Fibroblast of pulmonary artery (primary cell): ENCODE results near the gene EIPR1.

ENCODE experiments used
- DNase-seq: peaks from one replicate; pipeline ENCODE4 v3.0.0-alpha.2; 2010; ENCODE audit warnings: low read depth
- H3K4me3 ChIP-seq: replicated peaks from 2 replicates; pipeline ENCODE4 v1.5.1; 2011; ENCODE audit warnings: low read depth, mild to moderate bottlenecking, control low read depth, low read length, moderate library complexity
- TF ChIP-seq, protein P1 (sequence below): IDR thresholded peaks from 2 replicates; pipeline ENCODE4 v1.5.1; 2011; ENCODE audit warnings: mild to moderate bottlenecking, control low read depth, low read length, inconsistent platforms; ENCODE audit errors: missing control alignments

The EIPR1 gene

DNA sequence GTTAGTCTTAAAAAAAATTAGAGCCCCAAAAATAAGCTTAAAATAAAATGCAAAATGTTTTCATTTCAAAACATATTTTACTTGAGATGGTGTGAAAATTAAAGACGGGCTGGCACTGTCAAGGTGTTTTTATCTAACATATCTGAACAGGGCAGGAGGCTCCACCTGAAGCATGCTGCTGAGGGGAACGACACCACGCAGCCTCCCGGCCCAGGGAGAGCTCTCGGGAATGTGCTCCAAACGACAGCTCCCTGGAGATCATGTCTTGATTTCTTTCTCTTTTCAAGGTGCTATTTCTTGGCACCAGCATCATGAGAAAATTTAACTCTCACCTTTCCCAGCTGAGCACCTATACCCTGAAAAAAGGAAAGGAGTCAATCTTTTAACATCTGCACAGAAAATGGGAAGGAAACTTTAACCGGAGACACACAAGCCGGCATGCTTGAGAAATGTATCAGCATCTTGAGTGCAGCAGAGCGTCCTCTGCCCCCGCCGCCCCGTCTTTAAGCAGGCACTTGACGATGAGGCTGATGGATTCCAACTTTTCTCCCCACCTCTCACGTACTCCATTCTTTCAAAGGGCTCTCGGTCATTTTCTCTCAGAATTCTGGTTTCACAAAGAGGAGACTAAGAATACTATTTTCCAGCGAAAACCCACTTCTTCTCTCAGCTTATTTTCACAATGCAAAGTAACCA is 56.6 kb downstream of the EIPR1 start:
- TF ChIP-seq, protein P1, sequence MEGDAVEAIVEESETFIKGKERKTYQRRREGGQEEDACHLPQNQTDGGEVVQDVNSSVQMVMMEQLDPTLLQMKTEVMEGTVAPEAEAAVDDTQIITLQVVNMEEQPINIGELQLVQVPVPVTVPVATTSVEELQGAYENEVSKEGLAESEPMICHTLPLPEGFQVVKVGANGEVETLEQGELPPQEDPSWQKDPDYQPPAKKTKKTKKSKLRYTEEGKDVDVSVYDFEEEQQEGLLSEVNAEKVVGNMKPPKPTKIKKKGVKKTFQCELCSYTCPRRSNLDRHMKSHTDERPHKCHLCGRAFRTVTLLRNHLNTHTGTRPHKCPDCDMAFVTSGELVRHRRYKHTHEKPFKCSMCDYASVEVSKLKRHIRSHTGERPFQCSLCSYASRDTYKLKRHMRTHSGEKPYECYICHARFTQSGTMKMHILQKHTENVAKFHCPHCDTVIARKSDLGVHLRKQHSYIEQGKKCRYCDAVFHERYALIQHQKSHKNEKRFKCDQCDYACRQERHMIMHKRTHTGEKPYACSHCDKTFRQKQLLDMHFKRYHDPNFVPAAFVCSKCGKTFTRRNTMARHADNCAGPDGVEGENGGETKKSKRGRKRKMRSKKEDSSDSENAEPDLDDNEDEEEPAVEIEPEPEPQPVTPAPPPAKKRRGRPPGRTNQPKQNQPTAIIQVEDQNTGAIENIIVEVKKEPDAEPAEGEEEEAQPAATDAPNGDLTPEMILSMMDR = no peak
- DNase-seq = no peak
- H3K4me3 ChIP-seq = no peak overlapping the region

DNA sequence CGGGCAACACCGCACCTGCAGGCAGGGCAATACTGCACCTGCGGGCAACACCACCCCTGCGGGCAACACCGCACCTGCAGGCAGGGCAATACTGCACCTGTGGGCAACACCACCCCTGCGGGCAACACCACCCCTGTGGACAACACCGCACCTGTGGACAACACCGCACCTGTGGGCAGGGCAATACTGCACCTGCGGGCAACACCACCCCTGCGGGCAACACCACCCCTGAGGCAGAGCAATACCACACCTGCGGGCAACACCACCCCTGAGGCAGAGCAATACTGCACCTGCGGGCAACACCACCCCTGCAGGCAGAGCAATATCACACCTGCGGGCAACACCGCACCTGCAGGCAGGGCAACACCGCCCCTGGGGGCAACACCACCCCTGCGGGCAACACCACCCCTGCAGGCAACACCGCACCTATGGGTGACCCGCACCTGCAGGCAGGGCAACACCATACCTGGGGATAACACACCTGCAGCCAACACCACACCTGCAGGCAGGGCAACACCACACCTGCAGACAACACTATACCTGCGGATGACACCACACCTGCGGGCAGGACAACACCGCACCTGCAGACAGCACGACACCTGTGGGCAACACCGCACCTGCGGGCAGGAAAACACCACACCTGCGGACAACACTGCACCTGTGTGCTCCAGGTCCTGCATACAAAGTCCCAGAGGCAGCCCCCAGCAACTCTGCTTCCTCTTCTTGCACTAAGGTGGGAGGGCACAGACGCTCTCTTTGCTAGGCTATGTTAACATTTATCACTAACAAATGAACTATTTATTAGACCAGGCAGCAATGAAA is 57.7 kb downstream of the EIPR1 start:
- no peak overlapping the region for H3K4me3 ChIP-seq
- no peak for DNase-seq
- TF ChIP-seq, protein P1 = no peak

DNA sequence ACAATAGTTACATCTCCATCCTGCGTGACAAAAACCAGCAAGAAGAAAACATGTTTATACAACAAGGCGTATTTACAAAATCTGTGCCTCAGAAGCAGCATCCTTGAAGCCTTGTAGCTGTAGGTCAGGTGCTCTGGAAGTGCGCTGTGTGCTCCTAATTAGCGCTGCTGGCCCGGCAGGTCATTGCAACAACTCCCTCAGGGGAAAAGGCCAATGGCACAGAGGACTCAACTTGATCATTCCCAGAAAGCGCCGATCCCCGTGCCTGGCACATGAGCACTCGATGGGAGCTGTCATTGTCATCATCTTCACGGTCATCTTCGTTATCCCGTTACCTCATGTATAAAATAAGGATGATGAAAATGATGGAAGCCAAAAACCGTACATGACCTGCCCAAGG is 58.5 kb downstream of the EIPR1 start:
- TF ChIP-seq, protein P1 = no peak
- H3K4me3 ChIP-seq = no peak overlapping the region
- no peak for DNase-seq

DNA sequence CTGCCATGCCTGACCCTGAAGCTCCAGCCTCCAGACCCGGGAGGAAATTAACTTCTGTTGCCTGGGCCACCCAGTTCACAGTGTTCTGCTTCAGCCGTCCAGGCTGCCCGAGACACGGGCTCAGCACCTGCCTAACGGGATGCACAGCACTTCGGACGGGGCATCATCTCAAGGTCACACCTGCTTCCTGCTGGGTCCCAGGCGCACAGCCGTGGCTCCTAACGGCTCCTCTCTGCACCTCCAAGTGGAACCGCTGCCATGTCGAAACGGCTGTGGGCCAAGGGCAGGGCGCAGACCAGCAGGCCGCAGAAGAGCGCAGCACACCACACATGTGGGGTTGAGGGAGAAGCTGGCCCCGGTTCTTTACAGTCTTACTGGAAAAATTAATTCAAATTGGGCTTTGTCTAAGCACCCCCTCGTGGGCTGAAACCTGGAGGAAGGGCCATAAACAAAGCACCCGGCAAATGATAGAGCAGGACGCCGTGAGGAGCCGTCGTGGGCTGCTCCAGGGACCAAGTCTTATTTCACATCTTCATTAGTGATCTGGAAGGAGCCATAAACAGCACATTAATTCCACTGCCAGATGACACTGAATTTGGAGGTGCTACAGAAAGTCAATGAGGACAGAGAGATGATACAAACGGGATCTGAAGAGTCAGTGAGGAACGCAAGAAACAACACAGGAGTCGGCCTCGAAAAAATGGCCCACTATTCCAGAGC is 59.6 kb downstream of the EIPR1 start:
- DNase-seq = no peak
- TF ChIP-seq, protein P1 = no peak
- H3K4me3 ChIP-seq = no peak overlapping the region

DNA sequence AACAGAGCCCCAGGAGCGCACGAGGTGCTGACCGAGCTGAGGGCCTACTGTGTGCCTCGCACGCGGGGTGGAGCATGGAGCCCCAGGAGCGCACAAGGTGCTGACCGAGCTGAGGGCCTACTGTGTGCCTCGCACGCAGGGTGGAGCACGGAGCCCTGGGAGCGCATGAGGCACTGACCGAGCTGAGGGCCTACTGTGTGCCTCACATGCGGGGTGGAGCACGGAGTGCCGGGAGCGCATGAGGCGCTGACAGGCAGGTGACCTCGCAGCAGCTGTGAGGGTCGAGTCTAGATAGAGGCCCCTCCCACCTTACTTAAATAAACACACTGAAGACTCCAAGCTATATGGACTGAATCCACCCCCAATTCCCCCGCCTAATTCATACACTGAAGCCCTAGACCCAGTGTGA is 60.3 kb downstream of the EIPR1 start:
- TF ChIP-seq, protein P1 = no peak

DNA sequence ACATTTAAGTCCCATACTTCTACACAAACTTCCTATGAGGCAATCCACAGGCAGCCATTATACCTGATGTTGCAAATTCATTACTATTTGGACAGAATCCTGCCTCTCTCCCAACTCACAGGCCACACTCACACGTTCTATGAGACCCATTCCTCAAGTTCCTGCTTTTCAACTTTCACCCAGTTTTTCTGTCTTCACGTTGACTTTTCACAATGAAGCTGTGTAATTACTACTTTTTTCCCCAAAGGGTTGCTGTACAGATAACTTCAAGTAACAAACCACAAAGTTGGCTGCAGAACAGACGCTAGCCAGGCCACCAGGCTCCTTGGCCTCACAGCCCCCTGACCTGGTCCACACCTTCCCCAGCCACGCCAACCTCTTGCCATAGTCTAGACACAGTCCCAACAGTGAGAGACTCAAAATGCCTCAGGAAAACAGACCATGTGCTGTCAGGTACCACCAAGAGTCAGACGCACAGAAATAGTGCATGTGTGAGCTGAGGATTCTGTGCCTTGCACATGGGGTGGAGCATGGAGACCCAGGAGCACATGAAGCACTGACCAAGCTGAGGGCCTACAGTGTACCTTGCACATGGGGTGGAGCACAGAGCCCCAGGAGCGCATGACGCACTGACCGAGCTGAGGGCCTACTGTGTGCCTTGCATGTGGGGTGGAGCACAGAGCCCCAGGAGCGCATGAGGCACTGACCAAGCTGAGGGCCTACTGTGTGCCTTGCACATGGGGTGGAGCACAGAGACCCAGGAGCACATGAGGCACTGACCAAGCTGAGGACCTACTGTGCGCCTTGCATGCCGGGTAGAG is 61.0 kb downstream of the EIPR1 start:
- no peak overlapping the region for H3K4me3 ChIP-seq
- TF ChIP-seq, protein P1 = no peak
- DNase-seq = no peak

More for the DNA sequence above, 60.3 kb downstream of the EIPR1 start:
- no peak for DNase-seq
- H3K4me3 ChIP-seq = no peak overlapping the region
